BE2C (cell line): Measurements from ENCODE around the gene SLC22A3.

ENCODE experiments used
- DNase-seq: peaks from one replicate; pipeline ENCODE4 v3.0.0-alpha.2; 2020
- H3K27me3 ChIP-seq: fragments of 250-450 bp; sonication (Bioruptor Pico); 2 replicates; pipeline ENCODE4 v1.5.1; 2020; ENCODE audit warnings: mild to moderate bottlenecking
- H3K36me3 ChIP-seq: fragments of 250-450 bp; sonication (Bioruptor Pico); 2 replicates; pipeline ENCODE4 v1.5.1; 2020; ENCODE audit warnings: mild to moderate bottlenecking
- H3K4me1 ChIP-seq: fragments of 250-450 bp; sonication (Bioruptor Pico); 2 replicates; pipeline ENCODE4 v1.5.1; 2020
- H3K4me3 ChIP-seq: 2 replicates; pipeline ENCODE4 v1.5.1; 2011; ENCODE audit warnings: low read depth, low read length
- H3K9me3 ChIP-seq: fragments of 250-450 bp; sonication (Bioruptor Pico); 2 replicates; pipeline ENCODE4 v1.5.1; 2020
- TF ChIP-seq, protein P1 (sequence below): IDR thresholded peaks from 2 replicates; pipeline ENCODE4 v1.5.1; 2012; ENCODE audit warnings: mild to moderate bottlenecking, low read depth, low read length

Gene SLC22A3

DNA sequence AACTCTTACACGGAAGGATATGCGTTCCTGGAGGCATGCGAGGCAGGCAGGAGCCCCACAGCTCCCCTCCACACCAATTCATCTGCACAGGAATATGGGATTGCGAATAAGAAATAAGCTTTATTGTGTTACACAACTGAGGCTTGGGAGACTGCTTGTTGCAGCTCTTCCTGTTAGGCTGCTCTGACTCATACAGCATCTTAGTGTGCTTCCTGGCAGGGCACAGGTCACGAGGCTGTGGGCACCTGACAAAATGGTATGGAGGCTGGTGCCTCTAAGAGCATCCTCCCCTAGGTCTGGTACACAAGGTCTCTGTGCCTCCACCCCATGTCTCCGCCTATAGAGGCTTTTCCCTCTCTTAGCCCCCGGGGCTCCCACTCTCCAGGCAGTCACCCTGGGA, 6.8 kb downstream of the SLC22A3 start:
- TF ChIP-seq, protein P1, sequence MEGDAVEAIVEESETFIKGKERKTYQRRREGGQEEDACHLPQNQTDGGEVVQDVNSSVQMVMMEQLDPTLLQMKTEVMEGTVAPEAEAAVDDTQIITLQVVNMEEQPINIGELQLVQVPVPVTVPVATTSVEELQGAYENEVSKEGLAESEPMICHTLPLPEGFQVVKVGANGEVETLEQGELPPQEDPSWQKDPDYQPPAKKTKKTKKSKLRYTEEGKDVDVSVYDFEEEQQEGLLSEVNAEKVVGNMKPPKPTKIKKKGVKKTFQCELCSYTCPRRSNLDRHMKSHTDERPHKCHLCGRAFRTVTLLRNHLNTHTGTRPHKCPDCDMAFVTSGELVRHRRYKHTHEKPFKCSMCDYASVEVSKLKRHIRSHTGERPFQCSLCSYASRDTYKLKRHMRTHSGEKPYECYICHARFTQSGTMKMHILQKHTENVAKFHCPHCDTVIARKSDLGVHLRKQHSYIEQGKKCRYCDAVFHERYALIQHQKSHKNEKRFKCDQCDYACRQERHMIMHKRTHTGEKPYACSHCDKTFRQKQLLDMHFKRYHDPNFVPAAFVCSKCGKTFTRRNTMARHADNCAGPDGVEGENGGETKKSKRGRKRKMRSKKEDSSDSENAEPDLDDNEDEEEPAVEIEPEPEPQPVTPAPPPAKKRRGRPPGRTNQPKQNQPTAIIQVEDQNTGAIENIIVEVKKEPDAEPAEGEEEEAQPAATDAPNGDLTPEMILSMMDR: no peak
- DNase-seq: no peak
- H3K27me3 ChIP-seq: peaks cover 16% of the 10 kb centered on the region
- H3K9me3 ChIP-seq: no peaks in the 10 kb centered on the region
- no peak overlapping the region for H3K4me3 ChIP-seq
- no peaks in the 10 kb centered on the region for H3K36me3 ChIP-seq
- H3K4me1 ChIP-seq: no peaks in the 10 kb centered on the region

DNA sequence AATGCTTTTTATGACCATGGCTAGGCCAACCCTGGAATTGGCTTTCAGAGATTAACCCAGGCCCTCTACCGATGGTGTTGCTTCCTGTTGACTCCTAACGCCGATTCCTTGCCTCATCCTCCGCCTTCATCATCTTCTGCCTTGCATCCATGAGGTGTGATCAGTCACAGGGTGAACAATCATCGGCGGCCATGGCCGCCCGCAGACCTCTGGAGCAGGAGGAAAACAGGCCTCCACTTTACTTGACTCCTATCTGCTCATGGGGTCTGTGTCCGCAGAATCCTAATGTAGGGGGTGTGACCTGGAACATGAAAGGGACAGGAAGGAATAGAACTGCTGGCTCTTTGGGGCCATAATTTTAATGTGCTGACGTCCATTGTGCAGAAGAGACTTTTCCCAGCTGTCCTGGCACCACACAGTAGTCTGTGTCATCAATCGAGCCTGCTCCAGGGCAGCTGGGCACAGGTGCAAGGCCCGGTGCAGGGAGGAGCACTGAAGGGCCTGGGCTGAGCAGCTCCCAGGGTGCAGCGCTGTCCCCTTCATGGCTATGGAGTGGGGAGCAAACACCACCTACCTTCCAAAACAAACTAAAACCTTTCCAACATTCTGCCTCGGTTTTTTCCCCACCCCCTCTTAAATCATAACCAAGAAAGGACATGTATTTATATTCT, 8.0 kb downstream of the SLC22A3 start:
- no peak overlapping the region for H3K4me3 ChIP-seq
- H3K4me1 ChIP-seq: no peaks in the 10 kb centered on the region
- H3K9me3 ChIP-seq: no peaks in the 10 kb centered on the region
- TF ChIP-seq, protein P1: no peak
- H3K27me3 ChIP-seq: peaks cover 9% of the 10 kb centered on the region; the same call in 1 of the 2 replicates
- no peaks in the 10 kb centered on the region for H3K36me3 ChIP-seq
- no peak for DNase-seq

DNA sequence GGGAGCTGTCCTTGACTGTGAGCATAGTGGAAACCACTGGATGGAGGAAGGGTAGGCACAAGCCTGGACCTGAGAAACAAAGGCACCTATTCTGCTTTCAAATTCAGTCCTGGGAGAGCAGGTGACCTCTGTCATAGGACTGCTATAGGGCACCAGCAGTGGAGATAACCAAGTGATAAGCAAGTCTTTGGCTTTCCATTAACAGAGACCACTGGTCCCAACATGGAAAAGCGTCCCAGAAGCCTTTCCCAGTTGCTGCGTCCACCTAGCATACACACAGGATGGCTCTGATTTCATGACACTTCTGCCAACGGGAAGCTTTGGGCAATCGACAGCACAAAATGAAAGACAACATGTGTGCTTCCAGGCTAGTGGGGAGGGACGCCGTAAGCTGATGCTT, 8.9 kb downstream of the SLC22A3 start:
- H3K4me3 ChIP-seq: no peak overlapping the region
- no peaks in the 10 kb centered on the region for H3K9me3 ChIP-seq
- H3K27me3 ChIP-seq: peaks cover under 1% of the 10 kb centered on the region; the same call in 1 of the 2 replicates
- H3K4me1 ChIP-seq: no peaks in the 10 kb centered on the region
- TF ChIP-seq, protein P1: no peak
- no peak for DNase-seq
- H3K36me3 ChIP-seq: no peaks in the 10 kb centered on the region

DNA sequence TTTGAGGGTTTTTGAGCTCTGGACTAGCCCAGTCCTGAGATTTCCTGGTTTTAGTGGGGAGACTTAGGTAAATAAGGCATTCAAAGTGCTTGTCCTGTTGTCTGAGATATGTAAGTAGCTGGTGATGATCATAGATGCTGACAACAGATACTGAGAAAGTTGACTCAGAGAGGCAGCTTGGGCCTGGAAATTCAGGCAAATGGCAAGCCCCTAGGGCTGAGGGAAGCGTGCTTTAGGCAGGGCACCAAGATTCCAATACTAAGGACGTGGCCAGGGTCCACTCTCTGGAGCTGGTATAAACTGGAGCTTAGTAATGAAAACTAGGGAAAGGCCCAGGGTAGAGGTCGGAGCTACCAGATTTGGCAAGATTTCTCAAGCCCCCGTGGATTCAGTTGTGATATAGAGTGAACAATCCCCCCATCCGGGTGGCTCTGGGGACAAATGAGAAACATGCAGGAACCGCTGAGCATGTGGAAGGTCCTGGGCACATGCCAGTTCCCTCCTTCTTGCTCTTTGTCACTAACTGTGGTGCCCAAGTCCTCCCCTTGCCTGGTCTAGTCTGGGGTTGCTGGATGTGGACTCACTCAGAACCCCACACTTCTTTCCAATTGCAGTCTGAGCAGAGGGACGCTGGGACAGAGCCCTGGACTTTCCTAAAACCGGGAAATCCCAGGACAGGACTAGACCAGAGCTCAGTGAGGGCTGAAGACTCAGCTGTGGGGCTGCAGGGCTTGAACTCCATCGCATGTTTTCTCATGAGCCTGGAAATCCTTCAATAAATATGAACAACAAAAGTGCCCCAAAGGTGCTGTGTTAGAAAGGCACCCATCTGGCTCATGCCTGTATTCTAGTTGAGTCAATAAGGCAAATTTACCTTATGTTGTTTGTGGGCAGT, 10.3 kb downstream of the SLC22A3 start:
- no peak overlapping the region for H3K4me3 ChIP-seq
- H3K27me3 ChIP-seq: no peaks in the 10 kb centered on the region
- H3K9me3 ChIP-seq: no peaks in the 10 kb centered on the region
- H3K4me1 ChIP-seq: no peaks in the 10 kb centered on the region
- DNase-seq: no peak
- no peaks in the 10 kb centered on the region for H3K36me3 ChIP-seq
- TF ChIP-seq, protein P1: no peak

DNA sequence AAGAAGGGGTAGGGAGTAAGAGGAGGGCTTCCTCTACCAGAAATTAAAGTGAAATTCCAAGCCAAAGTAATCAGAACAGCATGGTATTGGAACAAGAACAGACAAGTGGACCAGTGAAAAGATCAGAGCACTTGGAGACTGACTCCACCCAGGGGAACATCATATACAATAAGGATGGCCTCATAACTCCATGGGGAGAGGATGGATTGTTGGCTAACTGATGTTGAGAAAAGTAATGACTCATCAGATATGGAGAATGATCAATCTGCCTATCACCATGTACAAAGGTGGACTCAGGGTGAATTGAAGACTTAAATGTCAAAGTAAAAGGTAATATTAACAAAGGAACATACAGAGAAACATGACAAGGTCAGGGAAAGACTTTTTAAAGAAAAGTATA, 12.8 kb downstream of the SLC22A3 start:
- DNase-seq: no peak
- Histone ChIP-seq H3K4me1 (no peaks in the 10 kb centered on the region), H3K27me3 (no peaks in the 10 kb centered on the region), H3K9me3 (no peaks in the 10 kb centered on the region), H3K36me3 (no peaks in the 10 kb centered on the region), H3K4me3 (no peak overlapping the region)
- TF ChIP-seq, protein P1: no peak

DNA sequence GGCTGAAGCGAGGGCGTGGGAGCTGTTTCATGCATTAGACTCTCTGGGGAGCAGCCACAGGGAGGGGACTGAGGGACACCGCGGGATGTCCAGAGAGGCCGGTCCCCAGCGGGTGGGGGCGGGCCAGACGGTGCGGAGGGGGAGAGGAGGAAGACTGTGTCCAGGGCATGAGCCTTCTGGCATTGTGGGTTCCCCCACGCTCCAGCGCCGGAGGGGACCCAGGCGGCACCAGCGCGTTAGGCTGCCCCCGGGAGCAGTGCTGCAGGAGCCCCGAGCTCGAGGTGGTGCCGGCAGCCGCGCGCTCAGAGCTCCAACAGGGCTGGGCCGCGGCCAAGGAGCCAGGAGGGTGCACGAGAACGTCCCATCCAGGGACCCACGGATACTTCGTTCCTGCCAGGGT, 14.4 kb downstream of the SLC22A3 start:
- Histone ChIP-seq H3K4me3 (no peak overlapping the region), H3K27me3 (no peaks in the 10 kb centered on the region), H3K9me3 (no peaks in the 10 kb centered on the region), H3K4me1 (no peaks in the 10 kb centered on the region), H3K36me3 (no peaks in the 10 kb centered on the region)
- DNase-seq: no peak
- TF ChIP-seq, protein P1: no peak
